GM21423 (cell line): Measurements from ENCODE around the gene CHRM1.
"Not testable (repeated sequence)": the region's sequence is repeated elsewhere in the genome, so short reads cannot be mapped to it uniquely, and the experiment has no call there.

ENCODE experiments used
- ATAC-seq: cut with Tn5 transposase; IDR thresholded peaks from one replicate; pipeline ENCODE4 v1.9.1; 2021; ENCODE audit warnings: mild to moderate bottlenecking, moderate library complexity; ENCODE audit not compliant: unreplicated experiment

Gene CHRM1

DNA sequence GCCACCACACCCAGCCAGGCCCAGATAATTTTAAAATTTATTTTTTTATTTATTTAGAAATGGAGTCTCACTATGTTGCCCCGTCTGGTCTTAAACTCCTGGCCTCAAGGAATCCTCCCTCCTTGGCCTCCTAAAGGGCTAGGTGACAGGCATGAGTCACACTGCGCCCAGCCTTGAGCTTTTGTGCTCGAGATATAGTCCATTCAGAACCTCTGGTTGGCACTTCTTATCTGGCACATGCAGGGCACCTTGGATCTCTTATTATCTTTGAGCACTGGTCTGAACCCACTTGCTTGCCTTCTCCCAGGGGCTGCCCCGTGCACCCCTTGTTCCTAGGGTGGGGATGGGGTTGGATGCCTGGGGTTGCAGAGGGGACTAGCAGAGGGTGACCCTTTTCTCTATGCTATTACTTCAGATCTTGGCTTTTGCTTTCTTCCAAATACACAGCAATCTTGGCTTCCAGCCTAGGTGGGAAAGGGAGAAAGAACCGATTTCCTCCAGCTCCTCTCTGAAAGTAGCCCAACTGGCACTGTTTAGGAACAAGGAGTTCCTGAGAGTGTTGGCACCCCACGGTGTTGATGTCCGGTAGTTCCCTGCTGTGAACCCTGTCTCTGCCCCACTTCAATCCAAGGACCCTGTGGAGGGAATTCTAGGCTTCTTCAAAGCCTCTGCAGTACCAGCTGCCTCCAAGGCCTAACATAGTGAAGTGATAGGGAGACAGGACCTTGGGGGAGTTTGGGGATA lies 41.8 kb downstream of the CHRM1 start:
- ATAC-seq: no peak

DNA sequence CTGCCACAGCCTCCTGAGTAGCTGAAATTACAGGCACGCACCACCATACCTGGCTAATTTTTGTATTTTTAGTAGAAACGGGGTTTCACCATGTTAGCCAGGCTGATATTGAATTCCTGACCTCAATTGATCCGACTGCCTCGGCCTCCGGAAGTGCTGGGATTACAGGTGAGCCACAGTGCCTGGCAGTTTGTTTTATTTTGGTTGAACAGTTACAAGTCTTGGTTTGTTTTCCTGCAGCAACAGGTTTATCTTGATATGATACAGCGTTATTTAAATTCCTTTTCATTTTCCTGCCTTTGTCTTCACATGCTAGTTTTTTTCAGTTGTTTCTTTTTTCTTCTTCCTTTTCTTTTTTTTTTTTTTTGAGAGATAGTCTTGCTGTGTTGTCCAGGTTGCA lies 44.5 kb downstream of the CHRM1 start:
- ATAC-seq: no peak

- no peak for ATAC-seq
These were observed 45.3 kb downstream of the CHRM1 start for GRCh38 chr11:62875698-62876478.

DNA sequence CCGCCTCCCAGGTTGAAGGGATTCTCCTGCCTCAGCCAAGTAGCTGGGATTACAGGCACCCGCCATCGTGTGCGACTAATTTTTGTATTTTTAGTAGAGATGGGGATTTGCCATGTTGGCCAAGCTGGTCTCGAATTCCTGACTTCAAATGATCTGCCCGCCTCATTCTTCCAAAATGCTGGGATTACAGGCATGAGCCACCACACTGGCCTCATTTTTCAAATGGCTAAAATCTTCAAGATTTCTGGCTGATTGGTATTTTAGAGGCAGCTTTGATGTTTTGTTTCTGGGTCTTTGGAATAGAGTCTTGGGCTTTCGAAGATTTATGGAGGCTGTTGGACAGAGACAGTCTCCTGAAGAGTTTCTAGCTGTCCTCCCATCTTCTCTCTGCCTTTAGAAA lies 46.3 kb downstream of the CHRM1 start:
- ATAC-seq: no peak

GRCh38 chr11:62865635-62866034 lies 55.5 kb downstream of the CHRM1 start:
- ATAC-seq: no peak

- no peak for ATAC-seq
These were observed 57.4 kb downstream of the CHRM1 start for GRCh38 chr11:62863687-62864335.

DNA sequence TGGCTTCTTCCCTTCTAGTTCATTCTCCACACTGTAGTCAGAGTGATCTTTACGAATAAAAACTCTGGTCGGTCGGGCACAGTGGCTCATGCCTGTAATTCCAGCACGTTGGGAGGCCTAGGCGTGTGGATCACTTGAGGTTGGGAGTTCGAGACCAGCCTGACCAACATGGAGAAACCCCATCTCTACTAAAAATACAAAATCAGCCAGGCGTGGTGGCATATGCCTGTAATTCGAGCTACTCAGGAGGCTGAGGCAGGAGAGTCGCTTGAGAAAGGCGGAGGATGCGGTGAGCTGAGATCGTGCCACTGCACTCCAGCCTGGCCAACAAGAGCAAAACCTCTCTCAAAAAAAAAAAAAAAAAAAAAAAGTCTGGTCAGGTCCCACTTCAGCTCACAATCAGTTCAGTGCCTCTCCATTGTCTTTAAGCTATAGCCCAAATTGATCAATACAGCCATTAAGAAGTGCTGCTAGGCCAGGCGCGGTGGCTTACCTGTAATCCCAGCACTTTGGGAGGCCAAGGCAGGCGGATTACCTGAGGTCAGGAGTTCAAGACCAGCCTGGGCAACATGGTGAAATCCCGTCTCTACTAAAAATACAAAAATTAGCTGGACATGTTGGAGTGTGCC lies 59.5 kb downstream of the CHRM1 start:
- ATAC-seq: not testable (repeated sequence)

- no peak for ATAC-seq
These were observed 60.2 kb downstream of the CHRM1 start for GRCh38 chr11:62860835-62861563.

GRCh38 chr11:62859281-62859703 lies 61.9 kb downstream of the CHRM1 start:
- not testable (repeated sequence) for ATAC-seq
